Keratinocyte (primary cell): Measurements from ENCODE around the gene SMAD3. TPM values are rescaled to one million over a fixed set of nuclear protein-coding genes. Genes with fewer than 3 reads are reported as not detected.

Source experiments
- DNase-seq: peaks from one replicate; pipeline ENCODE4 v3.0.0-alpha.2; 2011; ENCODE audit warnings: low read depth, missing footprints, low spot score
- FAIRE-seq: peaks from 2 replicates; lab custom pipeline; 2011; peaks lifted over from hg19 to GRCh38; lab: Jason Lieb, UNC
- H2AFZ ChIP-seq: 2 replicates; pipeline ENCODE4 v1.6.0; 2012; ENCODE audit warnings: low read length, control low read depth, inconsistent platforms; ENCODE audit not compliant: control insufficient read depth
- H3K27ac ChIP-seq: 2 replicates; pipeline ENCODE4 v1.5.1; 2011; ENCODE audit warnings: low read length; ENCODE audit not compliant: control insufficient read depth, insufficient read depth
- H3K27me3 ChIP-seq: 3 replicates; pipeline ENCODE4 v1.6.0; 2011; ENCODE audit warnings: low read length; ENCODE audit not compliant: control insufficient read depth, insufficient read depth; ENCODE audit errors: extremely low read depth
- H3K36me3 ChIP-seq, 2 experiments: 2 replicates in 1 of 2; 3 replicates in 1 of 2; pipeline ENCODE4 v1.5.1; 2011; ENCODE audit warnings: low read length in 2 of 2, mild to moderate bottlenecking in 1 of 2; ENCODE audit not compliant: control insufficient read depth in 2 of 2, insufficient read depth in 2 of 2; ENCODE audit errors: extremely low read depth in 1 of 2
- H3K4me1 ChIP-seq: 3 replicates; pipeline ENCODE4 v1.5.1; 2011; ENCODE audit warnings: low read length; ENCODE audit not compliant: control insufficient read depth, insufficient read depth; ENCODE audit errors: extremely low read depth
- H3K4me2 ChIP-seq: 3 replicates; pipeline ENCODE4 v1.6.0; 2011; ENCODE audit warnings: low read depth, low read length; ENCODE audit not compliant: control insufficient read depth, insufficient read depth; ENCODE audit errors: extremely low read depth
- H3K4me3 ChIP-seq, 3 experiments: fragments of 200-600 bp in 1 of 3; sonication (generic) in 1 of 3; 2 replicates in 2 of 3; 3 replicates in 1 of 3; pipeline ENCODE4 v1.5.1; 2011 to 2016; ENCODE audit warnings: low read length in 3 of 3, mild to moderate bottlenecking in 3 of 3, control low read depth in 2 of 3, inconsistent platforms in 1 of 3, low read depth in 1 of 3, mixed read lengths in 1 of 3, mixed run types in 1 of 3, moderate library complexity in 1 of 3; ENCODE audit not compliant: control insufficient read depth in 2 of 3, insufficient read depth in 2 of 3; ENCODE audit errors: extremely low read depth in 1 of 3
- H3K79me2 ChIP-seq: 2 replicates; pipeline ENCODE4 v1.6.0; 2012; ENCODE audit warnings: low read length; ENCODE audit not compliant: control insufficient read depth, insufficient read depth
- H3K9ac ChIP-seq: 3 replicates; pipeline ENCODE4 v1.6.0; 2011; ENCODE audit warnings: low read length; ENCODE audit not compliant: control insufficient read depth, insufficient read depth; ENCODE audit errors: extremely low read depth
- H3K9me1 ChIP-seq: 3 replicates; pipeline ENCODE4 v1.6.0; 2011; ENCODE audit warnings: low read length; ENCODE audit not compliant: control insufficient read depth, insufficient read depth; ENCODE audit errors: extremely low read depth
- H3K9me3 ChIP-seq: 2 replicates; pipeline ENCODE4 v1.5.1; 2012; ENCODE audit warnings: low read depth, low read length; ENCODE audit not compliant: control insufficient read depth
- H4K20me1 ChIP-seq: 3 replicates; pipeline ENCODE4 v1.6.0; 2011; ENCODE audit warnings: low read length; ENCODE audit not compliant: control insufficient read depth, insufficient read depth; ENCODE audit errors: extremely low read depth
- EZH2 ChIP-seq: IDR thresholded peaks from one replicate; pipeline ENCODE4 v1.6.1; 2012; ENCODE audit warnings: inconsistent platforms, mild to moderate bottlenecking, low read length, moderate library complexity
- dilution Hi-C: fragments of 300-500 bp; cut with MboI; formaldehyde crosslinking; loops from one replicate; pipeline ENCODE4 v1.7.0; 2020; ENCODE audit warnings: low sequenced_read_pairs; ENCODE audit not compliant: extremely low pct_ligation_motif_present
- polyA plus RNA-seq, 5 experiments: library from polyadenylated mRNA; depleted of rRNA in 3 of 5; stranded (reverse) in 3 of 5; stranded (forward) in 1 of 5; unstranded in 1 of 5; fragments of >200 nt; gene quantifications; 1 replicate in 1 of 5; 2 replicates in 3 of 5; 3 replicates in 1 of 5; pipeline versions ENCODE4 v1.2.1 to v1.2.3, GENCODE V29; 2011 to 2012; ENCODE audit warnings: missing spikeins in 2 of 5, low read depth in 1 of 5, low replicate concordance in 1 of 5
- TF ChIP-seq, protein P1 (sequence below), 3 experiments: IDR thresholded peaks in 1 of 3; conservative IDR thresholded peaks in 1 of 3; optimal IDR thresholded peaks in 1 of 3; 2 replicates in 2 of 3; 3 replicates in 1 of 3; pipeline versions ENCODE3 to v1.5.1; 2011; ENCODE audit warnings: low read length in 3 of 3, mild to moderate bottlenecking in 3 of 3, moderate library complexity in 2 of 3, control low read depth in 1 of 3, inconsistent platforms in 1 of 3; ENCODE audit not compliant: insufficient read depth in 2 of 3; ENCODE audit errors: extremely low read depth in 1 of 3

The SMAD3 gene
- polyA plus RNA-seq, 1 donor (not counting 4 experiments of a cell fraction or from before 2014, with no cell fraction given) = 33.7 TPM

DNA sequence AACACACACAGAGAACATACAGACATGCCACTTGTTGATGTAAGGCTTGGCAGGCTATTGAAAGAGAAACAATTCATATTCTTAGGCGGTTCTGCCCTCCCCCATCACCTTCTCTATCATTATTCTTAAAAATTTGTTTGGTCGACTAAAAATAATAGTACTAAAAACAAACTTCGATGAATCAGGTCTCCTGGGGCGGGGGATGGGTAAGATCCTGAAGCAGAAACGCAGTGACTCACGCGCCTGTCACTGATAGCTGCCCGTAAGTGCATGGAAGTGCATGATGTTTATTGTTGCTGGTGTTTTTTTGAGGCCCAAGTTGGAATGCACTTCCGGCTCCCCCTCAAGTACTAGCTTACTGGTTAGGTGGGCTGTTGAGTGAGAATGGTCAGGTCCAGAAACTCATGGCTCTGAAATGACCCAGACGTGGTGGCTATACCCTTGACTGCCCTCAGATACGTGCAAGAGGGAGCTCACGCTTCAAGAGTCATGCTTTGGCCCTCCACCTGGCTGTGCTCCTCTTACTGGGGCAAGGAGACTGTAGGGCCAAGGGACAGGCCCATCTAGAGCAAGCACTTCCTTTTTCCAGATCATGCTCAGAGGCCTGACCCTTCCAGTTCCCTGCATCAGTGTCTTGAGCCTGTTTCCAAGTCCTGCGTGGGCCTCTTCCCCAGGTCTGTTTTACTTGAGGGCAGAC lies 10.9 kb downstream of the SMAD3 start:
- H2AFZ ChIP-seq = no peak overlapping the region
- DNase-seq (no peak), FAIRE-seq (peak; percentile 69)
- H3K4me1 ChIP-seq = peaks cover 55% of the 10 kb centered on the region
- H3K36me3 ChIP-seq = peaks cover 3 to 13% of the 10 kb centered on the region in 2 experiments
- H3K4me3 ChIP-seq = no peak overlapping the region
- no peaks in the 10 kb centered on the region for H3K9me3 ChIP-seq
- peaks cover 6% of the 10 kb centered on the region for H4K20me1 ChIP-seq
- peak overlapping the region; percentile 76 for H3K27ac ChIP-seq
- TF ChIP-seq, protein P1, sequence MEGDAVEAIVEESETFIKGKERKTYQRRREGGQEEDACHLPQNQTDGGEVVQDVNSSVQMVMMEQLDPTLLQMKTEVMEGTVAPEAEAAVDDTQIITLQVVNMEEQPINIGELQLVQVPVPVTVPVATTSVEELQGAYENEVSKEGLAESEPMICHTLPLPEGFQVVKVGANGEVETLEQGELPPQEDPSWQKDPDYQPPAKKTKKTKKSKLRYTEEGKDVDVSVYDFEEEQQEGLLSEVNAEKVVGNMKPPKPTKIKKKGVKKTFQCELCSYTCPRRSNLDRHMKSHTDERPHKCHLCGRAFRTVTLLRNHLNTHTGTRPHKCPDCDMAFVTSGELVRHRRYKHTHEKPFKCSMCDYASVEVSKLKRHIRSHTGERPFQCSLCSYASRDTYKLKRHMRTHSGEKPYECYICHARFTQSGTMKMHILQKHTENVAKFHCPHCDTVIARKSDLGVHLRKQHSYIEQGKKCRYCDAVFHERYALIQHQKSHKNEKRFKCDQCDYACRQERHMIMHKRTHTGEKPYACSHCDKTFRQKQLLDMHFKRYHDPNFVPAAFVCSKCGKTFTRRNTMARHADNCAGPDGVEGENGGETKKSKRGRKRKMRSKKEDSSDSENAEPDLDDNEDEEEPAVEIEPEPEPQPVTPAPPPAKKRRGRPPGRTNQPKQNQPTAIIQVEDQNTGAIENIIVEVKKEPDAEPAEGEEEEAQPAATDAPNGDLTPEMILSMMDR (optimal IDR thresholded peaks at IDR 0.05 in 1 of 3, IDR thresholded peaks at IDR 0.05 in 1 of 3, conservative IDR thresholded peaks at IDR 0.05 in 1 of 3; ENCODE audit: extremely low read depth in 1 of 3, insufficient read depth in 2 of 3, low read length in 3 of 3) = no peak
- no peak for TF ChIP-seq EZH2
- H3K79me2 ChIP-seq = peaks cover 94% of the 10 kb centered on the region
- H3K27me3 ChIP-seq = no peaks in the 10 kb centered on the region
- dilution Hi-C loops = no loop called here
- H3K4me2 ChIP-seq = peak overlapping the region; percentile 72
- peaks cover 8% of the 10 kb centered on the region for H3K9me1 ChIP-seq
- H3K9ac ChIP-seq = peak overlapping the region; percentile 24

DNA sequence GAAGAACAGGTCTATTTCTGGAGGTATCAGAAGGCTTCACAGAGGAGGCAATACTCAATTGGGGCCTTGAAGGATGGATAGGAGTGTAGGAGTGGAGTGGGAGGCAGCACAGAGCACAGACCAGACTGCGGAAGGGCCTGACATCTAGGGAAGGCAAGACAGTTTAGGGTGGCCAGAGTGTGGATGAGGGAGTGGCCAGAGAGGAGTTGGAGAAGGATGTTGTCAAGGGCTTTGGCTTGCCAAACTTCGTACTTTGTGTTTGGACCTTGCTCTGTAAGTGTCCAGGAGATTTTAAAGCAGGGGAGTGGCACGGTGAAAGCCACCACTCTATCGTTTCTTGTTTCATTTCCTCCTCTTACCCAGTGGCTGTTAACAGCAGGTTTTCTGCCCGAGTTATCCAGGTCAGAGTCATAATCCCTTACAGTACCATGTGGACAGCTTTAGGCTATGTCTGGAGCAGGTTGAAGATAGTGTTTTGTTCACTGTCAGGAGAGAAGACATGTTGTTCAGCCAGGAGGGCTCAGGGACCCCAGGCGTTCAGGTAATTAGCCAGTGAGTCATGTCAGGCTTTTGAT lies 12.3 kb downstream of the SMAD3 start:
- Histone ChIP-seq H3K9me1 (peaks cover 8% of the 10 kb centered on the region), H3K27me3 (no peaks in the 10 kb centered on the region), H3K27ac (peak overlapping the region; percentile 52), H3K4me2 (peak overlapping the region; percentile 48), H3K9me3 (no peaks in the 10 kb centered on the region), H3K4me1 (peaks cover 65% of the 10 kb centered on the region), H3K79me2 (peaks cover 96% of the 10 kb centered on the region), H3K9ac (no peak overlapping the region), H4K20me1 (peaks cover 6% of the 10 kb centered on the region), H3K36me3 (peaks cover 3 to 15% of the 10 kb centered on the region in 2 experiments), H2AFZ (no peak overlapping the region), H3K4me3 (no peak overlapping the region)
- dilution Hi-C loops = no loop called here
- DNase-seq (no peak), FAIRE-seq (no peak)
- TF ChIP-seq, protein P1 (optimal IDR thresholded peaks at IDR 0.05 in 1 of 3, IDR thresholded peaks at IDR 0.05 in 1 of 3, conservative IDR thresholded peaks at IDR 0.05 in 1 of 3; ENCODE audit: extremely low read depth in 1 of 3, insufficient read depth in 2 of 3, low read length in 3 of 3) = no peak
- no peak for TF ChIP-seq EZH2
